PC-3 (cell line): Measurements from ENCODE around the gene SPEN. TPM values are rescaled to one million over a fixed set of nuclear protein-coding genes. Genes with fewer than 3 reads are reported as not detected.
A peak's percentile ranks its signal among the peaks of the same experiment; 100 is the strongest.
"Not testable (repeated sequence)": the region's sequence is repeated elsewhere in the genome, so short reads cannot be mapped to it uniquely, and the experiment has no call there.

Experiments used
- ATAC-seq: fragments of 200-7000 bp; cut with Tn5 transposase; 2 replicates; pipeline ENCODE4 v1.9.1; 2020; ENCODE audit warnings: mild to moderate bottlenecking, moderate library complexity
- BruUV-seq: library from RNA; stranded (reverse); fragments of 400-500 nt; replicated peaks from 2 replicates; lab custom pipeline; 2021; lab: Mats Ljungman, UMichigan
- CTCF ChIA-PET: fragments of 300-600 bp; sonication (Branson Sonifier 250); formaldehyde crosslinking; loops from one replicate; lab custom pipeline; 2022; ENCODE audit warnings: antibody characterized with exemption; lab: Charles Lee
- POLR2A ChIA-PET: fragments of 300-600 bp; sonication (Branson Sonifier 250); formaldehyde crosslinking; loops from one replicate; lab custom pipeline; 2022; ENCODE audit warnings: antibody characterized with exemption; ENCODE audit not compliant: unreplicated experiment; lab: Charles Lee
- DNase-seq: peaks from one replicate; pipeline ENCODE4 v3.0.0-alpha.2; 2015
- H2AFZ ChIP-seq: fragments of 300-600 bp; sonication (generic); 2 replicates; pipeline ENCODE4 v1.6.0; 2016; ENCODE audit warnings: antibody characterized with exemption, low read length
- H3F3A ChIP-seq: fragments of 300-600 bp; sonication (generic); one replicate; pipeline ENCODE4 v1.6.0; 2017; ENCODE audit warnings: antibody characterized with exemption, low read length, control low read depth, mild to moderate bottlenecking; ENCODE audit not compliant: unreplicated experiment
- H3K27ac ChIP-seq: fragments of 300-600 bp; sonication (generic); 2 replicates; pipeline ENCODE4 v1.5.1; 2016; ENCODE audit warnings: mild to moderate bottlenecking, low read length
- H3K27me3 ChIP-seq: fragments of 300-600 bp; sonication (generic); 2 replicates; pipeline ENCODE4 v1.6.1; 2016; ENCODE audit warnings: low read length, mixed read lengths
- H3K36me3 ChIP-seq: fragments of 300-600 bp; sonication (generic); 2 replicates; pipeline ENCODE4 v1.6.1; 2016; ENCODE audit warnings: low read depth, mixed run types, low read length, mixed read lengths
- H3K4me1 ChIP-seq: fragments of 300-600 bp; sonication (generic); 2 replicates; pipeline ENCODE4 v1.5.1; 2016; ENCODE audit warnings: low read length; ENCODE audit not compliant: insufficient read depth
- H3K4me2 ChIP-seq: fragments of 300-600 bp; sonication (generic); 2 replicates; pipeline ENCODE4 v1.6.0; 2016; ENCODE audit warnings: low read length
- H3K4me3 ChIP-seq: fragments of 300-600 bp; sonication (generic); 2 replicates; pipeline ENCODE4 v1.5.1; 2016; ENCODE audit warnings: mild to moderate bottlenecking, low read length, mixed read lengths
- H3K79me2 ChIP-seq: fragments of 300-600 bp; sonication (generic); 2 replicates; pipeline ENCODE4 v1.6.1; 2017; ENCODE audit warnings: low read length, mixed read lengths
- H3K9ac ChIP-seq: fragments of 300-600 bp; sonication (generic); 2 replicates; pipeline ENCODE4 v1.6.0; 2016; ENCODE audit warnings: mild to moderate bottlenecking, low read length
- H3K9me2 ChIP-seq: fragments of 300-600 bp; sonication (generic); replicated peaks from 2 replicates; pipeline ENCODE4 v1.6.1; 2016; ENCODE audit warnings: mixed run types, low read length, mixed read lengths
- H3K9me3 ChIP-seq: fragments of 300-600 bp; sonication (generic); 2 replicates; pipeline ENCODE4 v1.6.1; 2016; ENCODE audit warnings: low read length, mixed read lengths
- H4K20me1 ChIP-seq: fragments of 300-600 bp; sonication (generic); 2 replicates; pipeline ENCODE4 v1.6.1; 2016; ENCODE audit warnings: low read length, mixed read lengths
- EZH2 ChIP-seq: fragments of 300-600 bp; sonication (generic); IDR thresholded peaks from one replicate; pipeline ENCODE4 v1.6.1; 2017; ENCODE audit warnings: antibody characterized with exemption, mild to moderate bottlenecking, low read length; ENCODE audit not compliant: unreplicated experiment
- EZH2phosphoT487 ChIP-seq: fragments of 300-600 bp; sonication (generic); IDR thresholded peaks from 2 replicates; pipeline ENCODE4 v1.6.1; 2018; ENCODE audit warnings: mild to moderate bottlenecking, antibody characterized with exemption, low read length, borderline replicate concordance
- intact Hi-C: fragments of 100-400 bp; cut with micrococcal nuclease; formaldehyde crosslinking; loops from 2 replicates; pipeline ENCODE4 v1.9.0; 2023
- total RNA-seq: library from RNA; depleted of rRNA; stranded (reverse); fragments of >200 nt; gene quantifications from 2 replicates; pipeline ENCODE4 v1.2.3, GENCODE V29; 2014
- TF ChIP-seq, protein P1 (sequence below): fragments of 300-600 bp; sonication (generic); conservative IDR thresholded peaks from 2 replicates; pipeline ENCODE4 v1.5.1; 2017; ENCODE audit warnings: antibody characterized with exemption, low read depth, mild to moderate bottlenecking, low read length

SPEN gene
- total RNA-seq, 1 experiment from 2014 or later = 26.7 TPM

GRCh38 chr1:15803380-15803779 lies 44.1 kb upstream of the SPEN start:
- intact Hi-C loops = loop anchor here (2.0 kb wide), 1 partner anchor 191 kb away; no protein-coding TSS in a partner anchor
- no peak overlapping the region for H2AFZ ChIP-seq
- H3K9me3 ChIP-seq = no peaks in the 10 kb centered on the region
- H3K4me1 ChIP-seq = peaks cover 46% of the 10 kb centered on the region
- H3F3A ChIP-seq = no peaks in the 10 kb centered on the region
- no peak overlapping the region for H3K27ac ChIP-seq
- TF ChIP-seq EZH2 = no peak
- TF ChIP-seq, protein P1, sequence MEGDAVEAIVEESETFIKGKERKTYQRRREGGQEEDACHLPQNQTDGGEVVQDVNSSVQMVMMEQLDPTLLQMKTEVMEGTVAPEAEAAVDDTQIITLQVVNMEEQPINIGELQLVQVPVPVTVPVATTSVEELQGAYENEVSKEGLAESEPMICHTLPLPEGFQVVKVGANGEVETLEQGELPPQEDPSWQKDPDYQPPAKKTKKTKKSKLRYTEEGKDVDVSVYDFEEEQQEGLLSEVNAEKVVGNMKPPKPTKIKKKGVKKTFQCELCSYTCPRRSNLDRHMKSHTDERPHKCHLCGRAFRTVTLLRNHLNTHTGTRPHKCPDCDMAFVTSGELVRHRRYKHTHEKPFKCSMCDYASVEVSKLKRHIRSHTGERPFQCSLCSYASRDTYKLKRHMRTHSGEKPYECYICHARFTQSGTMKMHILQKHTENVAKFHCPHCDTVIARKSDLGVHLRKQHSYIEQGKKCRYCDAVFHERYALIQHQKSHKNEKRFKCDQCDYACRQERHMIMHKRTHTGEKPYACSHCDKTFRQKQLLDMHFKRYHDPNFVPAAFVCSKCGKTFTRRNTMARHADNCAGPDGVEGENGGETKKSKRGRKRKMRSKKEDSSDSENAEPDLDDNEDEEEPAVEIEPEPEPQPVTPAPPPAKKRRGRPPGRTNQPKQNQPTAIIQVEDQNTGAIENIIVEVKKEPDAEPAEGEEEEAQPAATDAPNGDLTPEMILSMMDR = peak; percentile 59
- DNase-seq (peak; percentile 59), ATAC-seq (no peak)
- H4K20me1 ChIP-seq = no peaks in the 10 kb centered on the region
- no peaks in the 10 kb centered on the region for H3K9me2 ChIP-seq
- POLR2A ChIA-PET = no interaction called here
- H3K27me3 ChIP-seq = no peaks in the 10 kb centered on the region
- H3K4me3 ChIP-seq = no peak overlapping the region
- no peaks in the 10 kb centered on the region for H3K79me2 ChIP-seq
- CTCF ChIA-PET = interaction anchor here (0.7 to 1.5 kb wide), 2 partner anchors 12 to 47 kb away, joined by 3 read pairs; no protein-coding TSS in a partner anchor
- H3K36me3 ChIP-seq = no peaks in the 10 kb centered on the region
- H3K4me2 ChIP-seq = no peak overlapping the region
- no TSS peak for BruUV-seq
- H3K9ac ChIP-seq = no peak overlapping the region

DNA sequence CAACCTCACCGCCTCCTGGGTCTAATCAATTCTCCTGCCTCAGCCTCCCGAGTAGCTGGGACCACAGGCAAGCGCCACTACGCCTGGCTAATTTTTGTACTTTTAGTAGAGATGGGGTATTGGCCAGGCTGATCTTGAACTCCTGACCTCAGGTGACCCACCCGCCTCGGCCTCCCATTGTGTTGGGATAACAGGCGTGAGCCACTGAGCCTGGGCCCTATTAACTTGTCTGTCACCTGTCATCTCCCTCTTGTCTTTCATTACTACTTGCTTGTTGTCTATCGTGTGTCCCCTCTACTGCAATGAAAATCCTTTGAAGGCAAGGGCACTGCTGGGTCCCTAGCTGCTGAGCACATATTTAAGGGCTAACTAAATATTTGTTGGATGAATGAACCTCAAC lies 43.4 kb upstream of the SPEN start:
- ATAC-seq = no peak
- BruUV-seq = no TSS peak
- intact Hi-C loops = no loop called here

DNA sequence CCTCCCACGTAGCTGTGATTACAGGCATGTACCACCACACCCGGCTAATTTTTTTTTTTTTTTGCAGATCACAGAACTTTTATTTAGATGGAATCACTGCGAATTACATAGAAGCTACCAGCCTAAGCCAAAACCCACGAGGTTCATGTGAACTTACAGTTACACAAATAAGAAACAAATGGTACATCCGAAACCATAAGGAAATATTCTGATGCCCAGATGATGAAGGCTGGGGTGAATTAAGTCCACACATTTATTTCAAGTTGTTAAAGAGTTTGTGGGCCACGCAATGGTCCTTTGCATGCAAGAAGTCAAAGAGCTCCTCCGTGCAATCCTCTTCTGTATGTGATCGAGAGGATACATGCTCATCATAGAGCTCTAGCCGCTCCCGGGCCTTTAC lies 40.4 kb upstream of the SPEN start:
- Histone ChIP-seq H3F3A (no peaks in the 10 kb centered on the region), H3K27ac (no peak overlapping the region), H3K27me3 (no peaks in the 10 kb centered on the region), H3K79me2 (no peaks in the 10 kb centered on the region), H3K9ac (no peak overlapping the region), H3K4me3 (no peak overlapping the region), H3K9me2 (no peaks in the 10 kb centered on the region), H3K36me3 (no peaks in the 10 kb centered on the region), H4K20me1 (no peaks in the 10 kb centered on the region), H2AFZ (no peak overlapping the region), H3K4me2 (no peak overlapping the region), H3K4me1 (peaks cover 19% of the 10 kb centered on the region), H3K9me3 (no peaks in the 10 kb centered on the region)
- ATAC-seq = no peak
- ChIA-PET CTCF (no interaction called here), POLR2A (no interaction called here)
- DNase-seq = no peak
- intact Hi-C loops = no loop called here
- BruUV-seq = no TSS peak
- TF ChIP-seq, protein P1 = no peak
- TF ChIP-seq EZH2 (no peak), EZH2phosphoT487 (no peak)

More for the DNA sequence above, 43.4 kb upstream of the SPEN start:
- Histone ChIP-seq H3F3A (no peaks in the 10 kb centered on the region), H2AFZ (no peak overlapping the region), H3K36me3 (no peaks in the 10 kb centered on the region), H4K20me1 (no peaks in the 10 kb centered on the region), H3K4me3 (no peak overlapping the region), H3K27ac (no peak overlapping the region), H3K27me3 (no peaks in the 10 kb centered on the region), H3K4me2 (no peak overlapping the region), H3K9ac (no peak overlapping the region), H3K79me2 (no peaks in the 10 kb centered on the region), H3K4me1 (peaks cover 48% of the 10 kb centered on the region), H3K9me3 (no peaks in the 10 kb centered on the region), H3K9me2 (no peaks in the 10 kb centered on the region)
- ChIA-PET POLR2A (no interaction called here), CTCF (interaction anchor here (0.7 to 0.8 kb wide), 2 partner anchors 48 to 83 kb away, joined by 3 to 5 read pairs; no protein-coding TSS in a partner anchor)
- no peak for DNase-seq
- TF ChIP-seq EZH2phosphoT487 = no peak
- no peak for TF ChIP-seq EZH2
- TF ChIP-seq, protein P1 = no peak

- H2AFZ ChIP-seq, H4K20me1 ChIP-seq, H3F3A ChIP-seq, intact Hi-C loops, POLR2A ChIA-PET, H3K9ac ChIP-seq, CTCF ChIA-PET, H3K27me3 ChIP-seq, H3K9me2 ChIP-seq, ATAC-seq, H3K4me2 ChIP-seq, BruUV-seq, H3K36me3 ChIP-seq, H3K9me3 ChIP-seq, H3K27ac ChIP-seq, H3K79me2 ChIP-seq, DNase-seq, H3K4me3 ChIP-seq: not testable (repeated sequence)
- H3K4me1 ChIP-seq = peaks cover 14% of the 10 kb centered on the region
Observed at GRCh38 chr1:15807549-15807948, 40.0 kb upstream of the SPEN start, which contains the start of gene UQCRHL. Gene UQCRHL (minus strand): TSS chr1:15807649. CDS start chr1:15807649, 0 bp downstream.
